ENCODE data around the gene OPCML.

The OPCML gene

DNA sequence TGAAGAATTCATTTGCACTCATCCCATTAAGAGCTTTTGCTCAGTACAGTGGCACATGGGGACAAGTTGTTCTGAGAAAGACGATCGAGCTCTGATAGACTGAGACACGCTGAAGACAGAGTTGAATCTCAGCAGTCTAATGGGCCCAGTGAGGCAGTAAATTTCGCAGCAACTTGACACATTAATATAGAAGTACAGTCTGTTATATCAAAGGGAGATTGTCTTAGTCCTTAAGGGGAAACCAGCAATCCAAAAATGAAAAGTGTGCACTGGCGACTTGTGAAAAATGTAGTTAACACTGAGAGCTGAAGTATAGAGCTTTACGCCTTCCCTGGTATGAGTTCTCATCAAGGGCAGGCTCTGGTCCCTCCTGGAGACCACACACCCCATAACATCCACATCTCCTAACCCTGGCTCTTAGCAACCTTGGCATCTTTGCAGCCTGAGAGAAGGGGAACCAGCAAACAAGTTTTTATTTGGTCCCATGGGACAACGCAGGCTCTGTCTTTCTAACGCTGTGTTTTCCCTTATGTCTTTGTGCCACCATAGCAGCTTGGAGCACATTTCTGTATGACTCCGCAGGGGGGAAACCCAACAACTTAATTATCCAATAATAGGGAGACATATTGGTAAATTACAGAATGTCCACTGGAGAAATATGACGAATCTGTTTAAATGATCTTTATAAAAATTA lies 952.5 kb downstream of the OPCML start:
- FAIRE-seq = no peak

DNA sequence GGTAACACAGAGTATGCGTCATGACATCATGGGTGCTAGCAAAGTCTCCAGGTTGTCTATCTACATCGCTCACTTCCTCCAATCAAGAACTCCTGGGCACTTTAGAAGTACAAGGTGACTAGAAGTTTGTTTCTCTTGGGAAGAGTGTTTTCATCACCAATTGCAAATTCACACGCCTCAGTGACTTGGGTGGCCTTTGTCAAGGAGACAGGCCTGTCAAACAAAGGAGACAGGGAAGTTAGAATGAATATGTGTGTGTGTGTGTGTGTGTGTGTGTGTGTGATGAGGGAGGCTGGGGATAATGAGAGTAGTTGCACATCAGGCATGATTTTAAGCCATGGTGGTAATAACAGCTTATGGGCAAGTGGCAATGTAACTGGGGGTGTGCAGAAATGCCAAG lies 953.2 kb downstream of the OPCML start:
- FAIRE-seq = no peak

DNA sequence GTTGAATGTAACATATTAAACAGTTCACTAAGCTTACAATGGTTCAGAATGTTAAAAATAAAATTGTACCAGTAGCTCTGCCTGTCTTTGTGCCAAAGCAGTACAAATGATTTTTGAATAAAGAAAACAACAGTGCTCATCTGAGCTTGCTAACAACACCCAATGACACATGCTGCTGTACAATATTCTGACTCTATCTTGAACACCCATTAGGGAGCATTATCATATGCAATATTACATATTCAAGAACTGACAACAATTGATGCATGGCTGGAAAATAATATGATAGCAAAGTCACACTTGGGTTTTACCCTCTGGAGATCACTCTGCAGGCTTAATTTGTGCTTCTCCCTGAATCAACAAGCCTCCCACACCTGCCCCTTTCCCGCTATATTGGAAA lies 953.7 kb downstream of the OPCML start:
- no peak for FAIRE-seq

DNA sequence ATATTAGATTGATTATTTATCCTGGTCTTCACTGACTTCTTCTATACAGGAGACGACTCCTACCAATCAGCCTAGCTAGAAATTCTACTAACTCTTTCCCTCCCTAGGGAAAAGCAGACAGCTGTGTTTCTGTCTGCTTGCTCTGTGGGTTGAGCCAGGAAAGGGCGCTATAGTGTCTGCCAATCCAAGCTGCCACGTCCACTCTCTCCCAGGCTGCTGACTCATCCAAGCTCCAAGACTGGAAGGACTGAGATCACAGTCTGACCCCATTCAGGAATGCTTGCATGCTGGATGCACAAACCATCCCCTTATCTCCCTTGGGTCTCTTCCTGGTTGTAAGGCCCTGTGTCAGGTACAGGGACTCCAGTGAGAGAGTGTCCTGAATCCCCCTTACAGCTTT lies 955.6 kb downstream of the OPCML start:
- FAIRE-seq = no peak

DNA sequence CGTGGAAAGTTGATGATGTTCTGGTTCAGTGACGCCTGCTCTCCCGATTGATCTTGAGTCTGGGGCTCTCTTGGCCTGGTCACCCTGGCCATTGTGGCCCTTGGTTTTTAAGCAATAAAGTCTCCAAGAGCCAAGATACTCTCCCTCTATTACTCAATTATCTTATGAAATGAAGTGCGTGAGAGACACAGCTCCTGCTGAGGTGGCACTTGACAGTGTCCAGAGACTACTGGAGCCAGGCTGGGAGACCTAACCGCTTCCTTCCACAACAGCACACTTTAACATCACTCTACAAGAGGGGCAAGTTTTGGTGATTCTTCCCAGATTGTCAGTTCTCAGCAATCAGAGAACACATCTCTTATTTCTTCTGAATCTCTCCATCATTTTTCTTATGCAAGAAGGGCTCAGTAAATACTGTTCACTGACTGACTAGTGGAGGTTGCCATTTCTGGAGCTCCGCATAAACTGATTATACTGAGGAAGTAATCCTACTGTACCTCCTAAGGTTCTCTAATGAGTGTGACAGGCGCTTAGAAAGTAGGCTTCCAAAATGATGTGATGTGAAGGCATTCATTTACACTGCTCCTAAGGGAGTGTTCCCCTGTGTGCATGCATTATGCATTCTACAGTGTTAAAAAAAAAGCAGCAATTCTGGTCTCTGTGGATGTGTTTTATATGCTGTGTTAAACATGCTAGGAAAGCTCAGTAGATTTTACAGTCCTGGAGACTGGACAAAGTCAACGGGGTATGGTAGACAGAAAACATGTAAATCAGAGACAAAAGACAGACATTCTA lies 968.0 kb downstream of the OPCML start:
- no peak for FAIRE-seq

DNA sequence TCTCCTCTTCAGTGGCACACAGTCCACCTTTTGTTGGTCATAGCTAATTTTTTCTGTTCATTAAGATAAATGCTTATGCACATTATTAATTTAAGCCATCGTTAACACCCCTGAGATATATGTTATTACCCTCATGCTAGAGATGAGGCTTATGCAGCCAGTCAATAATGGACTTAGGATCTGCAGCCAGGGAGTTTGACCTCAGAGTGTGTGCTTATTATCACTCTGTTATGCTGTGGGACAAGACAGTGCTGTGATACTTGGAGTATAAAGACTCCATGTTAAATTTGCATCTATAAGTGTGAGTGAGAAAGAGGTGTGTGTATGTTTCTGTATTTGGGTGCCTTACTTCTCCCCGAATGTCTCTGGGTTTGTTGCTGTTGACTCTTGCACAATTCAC lies 969.3 kb downstream of the OPCML start:
- FAIRE-seq = no peak

DNA sequence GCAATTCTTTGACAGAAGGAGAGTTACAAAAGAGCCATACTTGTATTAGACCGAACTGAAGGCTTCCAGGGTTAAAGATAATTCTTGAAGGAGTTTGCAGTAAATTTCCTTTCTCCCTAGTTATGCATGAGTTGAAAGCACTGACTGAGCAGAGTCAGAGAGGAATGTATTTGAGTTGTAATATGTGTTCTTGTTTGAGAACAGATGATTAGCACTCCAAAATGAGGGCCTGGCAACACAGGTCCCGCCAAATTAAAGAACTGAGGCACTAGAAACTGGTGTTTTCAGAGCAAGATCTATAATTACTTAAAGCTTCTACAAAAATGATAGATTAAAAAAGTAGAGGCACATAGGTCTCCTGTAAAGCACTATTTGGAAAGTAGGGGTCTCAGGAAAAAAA lies 970.4 kb downstream of the OPCML start:
- no peak for FAIRE-seq

DNA sequence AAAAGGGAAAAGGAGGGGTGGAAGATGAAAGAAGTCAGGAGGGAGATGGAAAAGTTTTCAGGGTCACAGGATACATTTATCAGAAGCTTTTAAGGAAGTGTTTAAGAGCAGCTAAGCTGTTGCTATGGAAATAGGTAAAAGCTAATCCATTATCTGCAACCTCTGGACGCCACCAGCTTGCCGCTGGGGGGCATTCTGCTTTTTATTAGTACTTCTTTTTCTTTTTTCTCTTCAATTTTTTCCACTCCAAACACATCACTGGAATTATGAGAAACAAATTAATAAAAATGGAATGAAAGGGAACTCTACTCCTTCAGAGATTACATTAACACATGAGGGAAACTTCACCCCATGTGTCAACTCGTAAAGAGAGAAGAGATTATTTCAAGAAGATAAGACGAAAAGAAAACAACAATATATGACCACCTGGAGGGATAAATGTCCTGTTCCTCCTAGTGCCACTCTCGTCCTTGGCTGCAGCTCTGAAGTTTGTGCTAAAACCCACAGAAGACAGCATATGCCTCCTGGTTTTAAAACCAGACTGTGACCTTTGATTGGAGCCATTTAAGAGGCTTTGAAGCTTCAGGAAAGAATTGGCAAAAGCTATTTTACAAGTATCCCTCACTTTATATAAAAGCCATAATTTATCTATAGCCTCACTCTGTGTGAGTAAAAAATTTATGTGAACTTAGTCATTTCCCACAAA lies 972.8 kb downstream of the OPCML start:
- no peak for FAIRE-seq

DNA sequence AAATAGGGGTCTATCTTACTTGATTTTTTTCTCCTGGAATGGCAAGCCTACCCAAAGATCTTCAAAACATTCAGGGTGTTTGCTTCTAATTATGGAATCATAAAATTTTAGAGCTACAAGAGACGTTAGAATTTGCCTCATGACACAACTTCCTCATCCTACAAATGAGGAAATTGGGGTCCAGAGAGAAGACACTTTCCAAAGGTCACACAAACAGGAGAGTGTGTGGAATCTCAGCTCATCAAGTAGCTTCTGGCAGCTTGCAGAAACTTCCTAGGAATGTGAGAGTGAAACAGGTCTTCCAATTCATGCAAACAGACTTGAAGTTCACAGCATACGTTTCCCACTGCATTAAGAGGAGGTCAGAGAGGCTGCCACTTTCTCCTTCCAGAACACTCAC lies 976.0 kb downstream of the OPCML start:
- FAIRE-seq = no peak

DNA sequence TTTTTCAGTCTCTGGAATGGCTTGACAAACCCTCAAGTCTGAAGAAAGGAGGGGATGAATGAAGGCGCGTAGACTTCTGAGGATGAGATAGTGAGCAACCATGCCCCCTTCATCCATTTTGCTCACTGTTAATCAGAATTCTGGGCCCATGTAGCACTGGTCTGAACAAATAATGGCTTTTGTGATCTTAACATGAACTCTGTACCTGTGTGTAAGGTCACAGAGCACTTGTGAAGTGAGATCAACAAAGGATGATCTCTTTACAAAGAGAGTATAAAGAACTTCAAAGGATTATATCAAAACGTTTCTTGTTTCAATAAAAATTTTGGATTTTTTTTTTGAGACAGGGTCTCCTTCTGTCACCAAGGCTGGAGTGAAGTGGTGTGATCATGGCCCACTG lies 976.7 kb downstream of the OPCML start:
- no peak for FAIRE-seq

DNA sequence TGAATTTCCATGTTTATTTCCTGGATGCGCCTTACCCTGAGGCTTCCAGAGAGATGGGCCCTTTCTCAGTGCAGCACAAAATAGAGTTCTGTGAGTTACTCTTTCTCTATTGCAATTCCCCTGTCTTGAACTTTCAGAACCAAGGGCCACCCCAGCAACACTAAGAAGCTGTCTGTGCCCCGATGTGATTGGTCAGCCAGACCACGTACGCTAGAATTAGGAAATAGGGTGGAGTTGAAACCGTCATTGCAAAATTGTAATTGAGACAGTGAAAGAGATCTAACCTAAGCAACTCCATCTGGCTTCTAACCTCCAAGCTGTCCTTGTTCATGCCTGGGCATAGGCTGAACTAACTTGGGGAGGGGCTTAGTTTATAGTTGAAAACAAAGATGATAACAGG lies 981.3 kb downstream of the OPCML start:
- no peak for FAIRE-seq

DNA sequence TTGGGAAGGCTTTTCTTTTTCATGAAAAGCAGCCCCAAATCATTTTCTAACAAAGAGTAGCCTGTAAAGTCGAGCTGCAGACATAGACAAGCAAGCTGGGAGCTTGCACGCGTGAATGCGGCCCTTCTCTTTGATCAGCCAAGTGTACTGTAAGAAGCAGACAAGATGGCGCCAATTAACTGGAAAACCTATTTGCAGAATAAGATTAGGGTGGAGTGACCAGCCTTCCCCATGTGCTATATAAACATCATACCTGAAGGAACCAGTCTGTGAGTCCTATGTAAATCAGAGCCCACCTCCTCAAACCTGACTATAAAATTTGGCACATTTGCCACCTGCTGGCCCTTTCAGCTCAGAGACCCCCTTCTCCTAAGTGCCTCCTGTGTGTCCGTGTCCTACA lies 982.7 kb downstream of the OPCML start:
- FAIRE-seq = no peak

DNA sequence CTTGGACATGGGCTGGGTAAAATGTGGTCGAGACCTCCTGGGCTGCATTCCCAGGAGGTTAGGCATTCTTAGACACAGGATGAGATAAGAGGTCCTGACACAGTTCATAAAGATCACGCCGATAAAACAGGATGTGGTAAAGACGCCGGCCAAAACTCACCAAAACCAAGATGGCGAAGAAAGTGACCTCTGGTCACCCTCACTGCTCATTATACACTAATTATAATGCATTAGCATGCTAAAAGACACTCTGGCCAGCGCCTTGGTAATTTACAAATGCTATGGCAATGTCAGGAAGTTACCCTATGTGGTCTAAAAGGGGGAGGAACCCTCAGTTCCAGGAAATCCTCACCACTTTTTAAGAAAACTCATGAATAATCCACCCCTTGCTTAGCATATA lies 983.3 kb downstream of the OPCML start:
- FAIRE-seq = no peak

DNA sequence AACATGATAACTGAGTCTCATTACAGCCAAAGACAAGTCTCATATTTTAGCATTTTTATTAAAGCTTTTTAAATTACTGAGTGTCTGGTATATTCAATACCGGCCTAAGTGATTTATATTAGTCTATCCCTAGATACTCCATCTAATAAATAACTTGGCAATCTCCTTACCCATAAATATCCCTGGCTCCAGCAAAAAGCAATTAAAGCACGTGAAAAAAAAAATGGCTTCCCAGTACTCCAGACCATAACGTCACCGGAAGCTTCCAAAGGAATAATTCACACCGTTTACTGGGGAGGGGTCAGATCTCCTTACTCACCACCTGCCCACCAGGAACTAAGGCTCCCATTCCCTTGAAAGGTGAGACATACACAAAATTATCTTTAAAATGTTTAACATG lies 988.3 kb downstream of the OPCML start:
- FAIRE-seq = no peak

DNA sequence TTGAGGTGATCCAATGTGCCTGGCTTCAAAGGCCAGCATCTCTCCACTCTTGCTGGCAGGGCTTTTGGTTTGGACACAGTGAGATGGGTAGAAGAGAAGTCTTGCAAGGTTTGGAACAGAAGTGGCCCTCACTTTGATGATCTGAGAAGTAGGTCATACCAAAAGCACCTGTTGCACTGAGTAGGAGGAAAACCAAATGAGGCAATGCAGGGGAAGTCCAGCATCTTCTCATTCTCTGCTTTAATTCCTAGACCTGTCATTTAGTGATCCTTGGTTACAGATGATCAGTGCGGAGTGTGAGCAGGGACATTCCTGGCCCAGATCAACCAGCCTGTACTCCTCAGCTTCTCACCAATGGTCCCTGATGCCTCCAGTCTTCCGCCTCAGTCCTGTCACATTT lies 990.5 kb downstream of the OPCML start:
- FAIRE-seq = no peak

DNA sequence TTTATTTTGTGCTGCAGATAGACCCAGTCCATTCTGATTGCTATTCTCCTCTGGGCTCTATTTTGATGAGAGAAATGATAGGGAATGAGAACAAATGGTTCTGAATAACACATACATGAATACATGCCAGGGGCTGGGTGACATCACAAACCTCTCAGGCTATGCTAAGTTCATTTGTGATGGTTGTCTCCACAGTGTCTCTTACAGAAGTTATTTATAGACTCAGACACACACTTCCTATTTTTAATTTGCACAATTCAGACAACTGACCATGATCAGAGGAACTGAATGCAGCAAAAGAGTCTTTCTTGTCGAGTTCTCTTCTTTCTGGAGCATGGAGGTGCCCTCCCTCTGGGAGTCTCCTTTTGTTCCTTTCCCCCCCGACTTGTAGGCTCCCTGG lies 991.7 kb downstream of the OPCML start:
- FAIRE-seq = no peak

DNA sequence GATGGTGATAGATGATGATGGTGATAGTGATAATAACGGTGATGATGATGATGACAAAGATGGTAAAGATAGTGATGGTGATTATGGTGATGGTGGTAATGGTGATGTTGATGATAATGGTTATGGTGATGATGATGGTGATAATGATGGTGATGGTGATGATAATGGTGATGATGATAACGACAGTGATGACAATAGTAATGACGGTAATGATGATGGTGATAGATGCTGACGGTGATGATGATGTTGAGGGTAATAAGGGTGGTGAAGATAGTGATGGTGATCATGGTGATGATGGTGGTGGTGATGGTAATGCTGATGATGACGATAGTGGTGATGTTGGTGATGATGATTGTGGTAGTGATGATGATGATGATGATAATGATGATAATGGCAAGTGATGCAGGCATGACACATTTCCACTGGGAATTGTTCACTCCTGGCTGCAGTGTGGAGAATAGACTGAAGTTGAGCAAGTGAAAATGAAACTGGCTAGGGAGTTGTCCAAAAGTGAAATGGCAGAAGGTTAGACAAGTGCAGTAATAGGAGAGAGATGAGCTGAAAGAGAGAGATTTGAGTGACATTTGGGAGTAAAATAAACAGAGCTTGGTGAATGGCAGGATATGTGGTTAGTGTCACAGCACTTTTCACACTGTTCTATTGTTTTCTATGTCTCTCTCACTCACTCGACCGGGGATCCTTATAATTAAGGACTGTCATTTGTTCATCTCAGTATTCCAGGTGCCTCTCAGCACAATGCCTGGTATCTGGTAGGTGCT lies 992.5 kb downstream of the OPCML start:
- FAIRE-seq = no peak

DNA sequence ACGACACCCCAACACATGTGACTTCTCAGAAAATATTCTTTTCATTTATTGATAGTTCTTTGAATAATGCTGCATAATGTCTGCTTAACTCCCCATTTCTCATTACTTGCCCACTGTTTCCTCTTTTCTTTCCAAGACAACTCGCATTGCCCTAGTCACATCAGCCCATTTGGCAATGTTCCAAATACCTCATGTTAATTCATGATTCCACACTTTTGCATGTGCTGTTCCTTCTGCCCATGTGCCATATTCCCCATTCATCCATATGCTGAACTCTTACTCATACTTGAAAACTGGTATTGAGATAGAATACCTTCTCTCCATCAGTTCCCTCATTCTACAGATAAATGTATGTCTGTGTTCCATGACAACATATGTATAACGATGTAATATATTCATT lies 993.7 kb downstream of the OPCML start:
- FAIRE-seq = no peak

DNA sequence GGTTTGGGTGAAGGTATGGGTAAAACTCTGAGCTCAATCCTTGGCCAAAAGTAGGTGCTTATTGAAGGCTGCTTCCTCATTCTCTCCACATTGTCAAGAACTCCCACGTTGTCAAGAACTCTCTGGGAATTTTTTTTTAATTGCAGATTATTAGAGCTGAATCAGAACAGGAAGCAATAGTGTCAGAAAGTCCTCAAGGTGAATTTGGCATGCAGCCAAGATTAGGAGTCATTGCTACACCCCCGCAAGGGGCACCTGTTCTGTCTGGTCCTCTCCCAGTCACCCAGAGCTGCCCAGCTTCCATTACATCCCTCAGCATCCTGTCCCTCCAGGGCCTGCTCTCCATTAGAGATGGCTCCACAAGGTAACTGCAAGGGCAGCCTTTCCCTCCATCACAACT lies 996.5 kb downstream of the OPCML start:
- no peak for FAIRE-seq

DNA sequence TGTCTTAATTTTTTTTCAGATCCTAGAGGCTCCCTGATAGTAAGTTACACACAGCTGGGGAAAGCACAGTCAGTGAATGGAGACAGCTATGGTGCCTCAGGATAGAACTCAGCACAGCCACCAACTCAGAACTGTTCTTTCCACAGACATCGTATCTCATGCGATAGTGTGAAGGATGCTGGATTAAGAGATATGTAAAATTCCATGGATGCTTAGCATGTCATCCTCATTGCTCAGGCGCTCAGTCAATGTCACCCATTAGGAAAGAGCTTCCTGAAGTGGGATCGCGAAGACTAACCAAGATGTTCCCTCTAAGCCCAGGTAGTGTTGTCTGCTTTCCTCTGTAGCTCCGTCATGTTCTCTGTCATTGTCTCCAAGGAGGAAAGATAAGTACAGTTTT lies 1000.4 kb downstream of the OPCML start:
- FAIRE-seq = no peak

DNA sequence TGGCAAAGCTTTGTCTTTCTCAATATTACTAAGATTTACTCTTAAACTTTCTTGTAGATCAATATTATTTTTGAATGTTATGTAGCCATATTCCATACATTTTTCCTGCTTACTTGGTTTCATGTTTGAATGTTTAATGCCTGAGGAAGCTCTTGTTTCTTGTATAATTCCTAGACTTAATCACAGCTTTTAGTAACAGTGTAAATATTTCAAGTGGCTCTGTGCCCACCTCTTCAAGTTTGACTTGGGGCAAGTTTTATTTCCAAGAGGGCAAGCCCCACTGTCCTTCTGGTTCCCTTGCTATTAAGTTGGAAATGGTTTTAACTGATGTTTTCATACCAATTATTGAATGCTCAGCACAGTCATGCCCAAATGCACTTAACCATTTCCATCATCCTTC lies 1004.1 kb downstream of the OPCML start:
- no peak for FAIRE-seq

DNA sequence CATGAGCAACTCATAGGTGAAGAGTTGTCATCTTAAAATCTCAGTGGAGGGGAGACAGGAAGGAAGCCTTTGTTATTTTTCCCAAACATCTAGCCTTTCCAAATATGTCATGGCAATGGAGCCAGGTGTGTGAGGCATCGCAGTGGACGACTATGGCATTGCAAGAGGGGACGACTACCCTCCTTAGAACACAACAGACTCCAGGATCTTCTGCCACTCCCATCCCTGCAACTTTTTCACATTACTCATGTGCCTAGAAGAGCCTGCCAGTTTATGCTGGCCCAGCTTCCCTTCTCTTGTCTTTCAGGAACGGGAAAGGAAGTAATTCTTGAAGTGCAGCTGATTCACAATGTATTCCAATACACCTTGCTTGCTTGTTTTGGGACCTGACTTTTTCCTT lies 1008.4 kb downstream of the OPCML start:
- no peak for FAIRE-seq

DNA sequence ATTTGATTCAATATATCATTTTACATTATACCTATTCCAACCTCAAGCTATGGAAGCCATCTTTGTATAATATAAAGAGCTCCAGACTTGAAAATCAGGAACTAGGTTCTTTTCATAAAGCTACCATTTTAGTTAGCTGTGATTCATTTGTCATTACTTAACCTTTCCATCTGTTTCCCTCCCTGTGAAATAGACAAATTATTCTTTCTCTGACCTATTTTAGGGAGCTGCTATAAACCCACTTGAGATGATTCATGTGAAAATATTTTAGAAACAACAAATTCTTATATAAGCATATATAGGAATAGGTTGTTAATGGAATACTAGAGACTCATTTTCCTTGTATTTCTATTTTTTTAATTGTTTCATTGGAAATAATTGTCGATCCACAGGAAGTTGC lies 1012.1 kb downstream of the OPCML start:
- no peak for FAIRE-seq
